ENCODE measurements around the gene DST.

DST gene

GRCh38 chr6:56660381-56660730, 17.7 kb upstream of the DST start:
- DNase-seq, result no peak

GRCh38 chr6:56659721-56660380, 17.2 kb upstream of the DST start:
- no peak for DNase-seq

GRCh38 chr6:56658326-56658725, 15.6 kb upstream of the DST start:
- no peak for DNase-seq

DNA sequence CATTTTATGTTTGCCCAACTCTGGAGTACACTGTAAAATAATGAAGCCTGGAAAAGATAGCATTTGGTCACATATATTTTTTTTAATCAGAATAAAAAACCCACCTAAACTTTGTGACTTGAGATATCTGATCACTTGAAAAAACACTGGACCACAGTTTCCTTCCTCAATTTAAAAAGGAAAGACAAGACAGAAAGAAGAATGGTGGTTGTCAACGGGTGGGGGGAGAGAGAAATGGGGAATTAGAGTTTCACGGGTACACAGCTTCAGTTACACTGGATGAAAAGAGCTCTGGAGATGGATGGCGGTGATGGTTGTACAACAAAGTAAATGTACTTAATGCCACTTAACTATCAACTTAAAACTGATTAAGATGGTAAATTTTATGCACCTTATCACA, 14.7 kb upstream of the DST start:
- DNase-seq, result no peak

- no peak for DNase-seq
Measured at GRCh38 chr6:56656466-56656865, 13.8 kb upstream of the DST start.

GRCh38 chr6:56655996-56656395, 13.3 kb upstream of the DST start:
- DNase-seq, result no peak

DNA sequence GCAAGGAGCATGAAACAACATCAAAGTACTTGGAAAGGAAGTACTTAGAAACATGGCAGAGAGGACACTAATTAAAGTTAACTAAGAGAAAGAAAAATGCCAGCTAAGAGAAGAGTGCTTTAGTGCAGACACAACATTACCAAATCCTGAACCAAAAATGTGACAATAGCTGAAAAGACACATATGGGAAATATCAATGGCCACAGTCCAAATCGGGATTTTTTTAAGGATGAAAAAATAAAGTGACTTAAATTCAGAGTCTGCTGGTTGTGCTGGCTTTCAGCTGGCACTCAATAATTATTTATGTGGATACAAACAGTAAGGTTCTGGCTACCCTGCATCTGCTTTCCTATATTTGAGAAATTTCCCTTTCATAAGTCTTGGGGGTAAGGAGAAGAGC, 12.6 kb upstream of the DST start:
- DNase-seq, result no peak

DNA sequence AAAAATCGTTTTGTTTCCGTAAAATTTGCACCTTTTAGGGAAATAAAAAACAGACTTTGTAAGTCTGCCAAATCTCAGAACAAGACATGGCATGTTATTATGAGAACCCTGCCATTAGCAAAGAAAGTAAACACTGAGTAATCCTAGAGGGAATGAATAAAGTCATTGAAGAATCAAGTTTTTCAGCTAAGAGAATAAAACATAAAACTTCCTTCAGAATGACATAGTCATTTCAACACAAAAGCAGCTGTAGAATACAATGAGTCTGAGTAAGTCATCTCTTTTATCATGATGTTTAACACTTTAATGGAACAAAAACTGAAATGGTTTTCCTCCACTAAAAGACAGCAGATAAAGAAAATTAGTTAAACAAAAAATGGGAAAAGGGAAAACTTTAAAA, 10.3 kb upstream of the DST start:
- no peak for DNase-seq

- no peak for DNase-seq
Measured at GRCh38 chr6:56652231-56652630, 9.5 kb upstream of the DST start.

- no peak for DNase-seq
Measured at GRCh38 chr6:56650191-56650590, 7.5 kb upstream of the DST start.

- no peak for DNase-seq
Measured at GRCh38 chr6:56649782-56650181, 7.1 kb upstream of the DST start.

DNA sequence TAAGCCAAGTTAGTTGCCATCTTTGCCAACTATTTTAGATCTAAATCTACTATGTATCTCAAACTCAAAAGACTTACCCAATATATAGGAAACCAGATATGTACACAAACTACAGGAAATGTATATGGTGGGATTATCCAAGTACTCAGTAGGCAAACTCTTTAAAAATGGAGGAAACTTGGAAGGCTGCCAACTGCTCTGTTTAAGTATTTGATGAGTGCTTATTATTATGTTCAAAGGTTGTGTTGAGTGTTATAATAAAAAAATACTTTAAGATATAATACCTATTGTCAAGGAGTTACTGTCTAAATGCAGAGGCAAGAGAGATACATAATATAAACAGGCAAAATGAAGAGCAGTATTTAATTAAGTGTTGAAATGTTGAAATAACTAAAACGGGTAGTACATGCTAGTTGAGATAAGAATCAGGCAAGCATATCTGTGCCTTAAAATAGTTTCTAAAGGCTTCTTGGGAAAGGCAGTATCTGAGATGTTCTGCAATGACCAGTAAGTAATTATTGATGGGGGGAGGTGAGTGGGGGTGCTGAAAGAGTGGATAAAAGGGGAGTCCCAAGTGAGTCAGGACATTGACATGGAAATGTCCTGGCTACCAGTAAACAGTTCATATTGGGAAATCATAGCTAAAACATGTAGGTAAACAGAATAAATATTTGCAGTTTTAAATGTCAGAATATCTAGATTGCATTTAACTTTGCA, 6.5 kb upstream of the DST start:
- DNase-seq, result peak; percentile 20

- no peak for DNase-seq
Measured at GRCh38 chr6:56647172-56647762, 4.6 kb upstream of the DST start.

- no peak for DNase-seq
Measured at GRCh38 chr6:56644366-56644765, 1.7 kb upstream of the DST start.

GRCh38 chr6:56643379-56644089, 845 bp upstream of the DST start:
- DNase-seq, result no peak

- DNase-seq, result no peak
Measured at GRCh38 chr6:56640374-56640773, 2.3 kb downstream of the DST start.

DNA sequence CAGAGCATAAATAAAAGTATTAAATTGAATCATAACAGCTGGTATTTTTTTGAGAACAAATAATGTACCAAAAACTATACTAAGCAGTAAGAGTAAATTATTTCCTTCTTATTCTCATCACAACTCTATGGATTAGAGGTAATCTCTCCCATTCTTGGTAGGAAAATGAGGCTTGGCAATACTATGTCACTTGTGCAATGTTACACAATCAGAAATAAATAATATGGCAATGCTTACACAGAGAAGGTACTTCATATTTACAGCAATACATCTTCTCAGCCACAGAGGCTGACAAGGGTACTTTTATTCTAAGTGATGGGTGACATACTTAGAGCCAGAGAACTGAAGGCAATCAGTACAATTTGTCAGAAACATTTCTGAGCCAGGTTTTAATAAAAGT, 3.9 kb downstream of the DST start:
- no peak for DNase-seq

DNA sequence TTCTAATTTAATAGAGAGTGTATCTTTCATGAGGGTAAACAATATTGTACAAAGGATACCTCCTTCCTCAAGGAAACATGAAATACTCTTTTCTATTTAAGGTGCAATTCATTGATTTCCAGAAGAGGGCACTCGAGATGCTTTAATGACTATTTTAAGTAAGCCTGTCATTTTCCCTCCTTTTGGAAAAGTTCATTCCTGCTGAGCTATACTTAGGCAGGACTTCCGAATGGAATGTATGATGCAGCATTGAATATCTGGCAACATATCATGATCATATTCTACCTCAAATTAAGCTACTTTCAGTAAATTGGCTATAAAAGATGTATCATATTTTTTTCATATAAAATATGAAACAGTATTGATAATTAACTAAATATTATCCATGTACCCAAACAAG, 5.0 kb downstream of the DST start:
- peak; percentile 13 for DNase-seq

DNA sequence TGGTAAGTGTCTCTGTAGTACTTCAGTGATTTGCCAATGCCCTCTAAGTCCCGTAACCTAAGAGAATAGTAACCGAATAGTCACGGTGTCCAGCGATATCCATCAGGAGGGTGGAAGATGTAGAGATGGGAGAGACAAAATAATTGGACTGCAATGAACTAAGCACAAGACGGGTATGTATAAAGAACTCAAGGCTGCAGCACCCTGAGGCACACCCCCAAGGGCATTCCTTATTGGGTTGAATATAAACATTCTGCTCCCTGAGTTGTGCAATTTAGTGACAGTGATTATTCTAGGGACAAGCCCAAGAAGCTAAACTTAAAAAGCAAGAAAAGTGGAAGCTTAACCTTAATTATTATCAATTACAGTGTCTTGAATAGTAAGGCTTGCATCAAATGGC, 14.6 kb downstream of the DST start:
- no peak for DNase-seq

DNA sequence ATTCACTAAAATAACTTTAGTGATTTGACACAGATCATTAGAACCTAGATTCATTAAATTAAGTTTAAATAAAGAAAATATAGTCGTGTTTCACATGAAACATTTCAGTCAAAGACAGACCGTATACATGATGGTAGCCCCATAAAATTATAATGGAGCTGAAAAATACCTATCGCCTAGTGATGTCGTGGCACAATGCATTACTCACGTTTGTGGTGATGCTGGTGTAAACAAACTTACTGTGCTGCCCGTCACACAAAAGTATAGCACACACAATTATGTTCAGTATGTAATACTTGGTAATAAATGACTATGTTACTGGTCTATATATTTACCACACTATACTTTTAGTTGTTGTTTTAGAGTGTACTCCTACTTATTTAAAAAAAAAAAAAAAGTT, 17.3 kb downstream of the DST start:
- DNase-seq, result no peak

- no peak for DNase-seq
Measured at GRCh38 chr6:56624728-56625069, 18.0 kb downstream of the DST start.

GRCh38 chr6:56624046-56624727, 18.5 kb downstream of the DST start:
- DNase-seq, result no peak

- DNase-seq, result no peak
Measured at GRCh38 chr6:56620229-56620868, 22.3 kb downstream of the DST start.
